HepG2 (cell line): ENCODE measurements around the gene HIVEP2. TPM values are rescaled to one million over a fixed set of nuclear protein-coding genes. Genes with fewer than 3 reads are reported as not detected.

Experiments
- ARNT ChIP-seq: fragments of 450-650 bp; IDR thresholded peaks from 2 replicates; pipeline ENCODE4 v1.6.1; 2017
- ATF5 ChIP-seq: sonication (generic); formaldehyde crosslinking; IDR thresholded peaks from 2 replicates; pipeline ENCODE4 v1.4.0; 2020; ENCODE audit warnings: mild to moderate bottlenecking, low read depth, missing genetic modification reagents
- BCL6 ChIP-seq: IDR thresholded peaks from 2 replicates; pipeline ENCODE4 v1.6.1; 2016; ENCODE audit warnings: missing genetic modification reagents, missing compliant biosample characterization
- CTCF ChIP-seq: sonication (generic); formaldehyde crosslinking; IDR thresholded peaks from 2 replicates; pipeline ENCODE4 v1.5.0; 2020; ENCODE audit warnings: mild to moderate bottlenecking, missing genetic modification reagents, moderate library complexity
- FOXO4 ChIP-seq: sonication (generic); formaldehyde crosslinking; conservative IDR thresholded peaks from 2 replicates; pipeline ENCODE4 v1.8.1; 2023; ENCODE audit warnings: missing genetic modification reagents
- HMGXB3 ChIP-seq: sonication (generic); formaldehyde crosslinking; IDR thresholded peaks from 2 replicates; pipeline ENCODE4 v1.4.0; 2020; ENCODE audit warnings: missing genetic modification reagents, borderline replicate concordance
- HOXA9 ChIP-seq: sonication (generic); formaldehyde crosslinking; IDR thresholded peaks from 2 replicates; pipeline ENCODE4 v1.8.1; 2022; ENCODE audit warnings: missing genetic modification reagents, mild to moderate bottlenecking, moderate library complexity, borderline replicate concordance
- MIER3 ChIP-seq: IDR thresholded peaks from 2 replicates; pipeline ENCODE4 v1.6.1; 2016; ENCODE audit warnings: missing compliant biosample characterization, borderline replicate concordance
- MXD4 ChIP-seq: IDR thresholded peaks from 2 replicates; pipeline ENCODE4 v1.6.1; 2016; ENCODE audit warnings: mild to moderate bottlenecking, missing biosample characterization, missing genetic modification reagents
- NR2F2 ChIP-seq: IDR thresholded peaks from 2 replicates; pipeline ENCODE4 v1.6.1; 2012; ENCODE audit warnings: low read depth, inconsistent platforms, borderline replicate concordance
- PPARG ChIP-seq: conservative IDR thresholded peaks from 2 replicates; pipeline ENCODE4 v1.6.1; 2016; ENCODE audit warnings: missing biosample characterization, missing genetic modification reagents
- RBM22 ChIP-seq: fragments of 200-400 bp; formaldehyde crosslinking; optimal IDR thresholded peaks from 2 replicates; pipeline ENCODE3; 2017; ENCODE audit warnings: mild to moderate bottlenecking, low read length, moderate library complexity
- THAP11 ChIP-seq: IDR thresholded peaks from 2 replicates; pipeline ENCODE4 v1.6.1; 2016; ENCODE audit warnings: missing biosample characterization, missing genetic modification reagents
- TRIM24 ChIP-seq: sonication (generic); formaldehyde crosslinking; IDR thresholded peaks from 2 replicates; pipeline ENCODE4 v1.8.0; 2022; ENCODE audit warnings: mild to moderate bottlenecking, missing genetic modification reagents
- ZBTB20 ChIP-seq: sonication (generic); formaldehyde crosslinking; IDR thresholded peaks from 2 replicates; pipeline ENCODE4 v1.8.1; 2023; ENCODE audit warnings: missing genetic modification reagents, low read depth, mild to moderate bottlenecking, borderline replicate concordance
- ZFP41 ChIP-seq: sonication (generic); formaldehyde crosslinking; IDR thresholded peaks from 2 replicates; pipeline ENCODE4 v1.4.0; 2020; ENCODE audit warnings: mild to moderate bottlenecking, missing genetic modification reagents, borderline replicate concordance
- ZNF18 ChIP-seq: sonication (generic); formaldehyde crosslinking; IDR thresholded peaks from 2 replicates; pipeline ENCODE4 v1.8.0; 2022; ENCODE audit warnings: mild to moderate bottlenecking, missing genetic modification reagents; ENCODE audit not compliant: insufficient replicate concordance
- ZNF251 ChIP-seq: sonication (generic); formaldehyde crosslinking; IDR thresholded peaks from 2 replicates; pipeline ENCODE4 v1.9.0; 2021; ENCODE audit warnings: mild to moderate bottlenecking, missing genetic modification reagents
- ZNF768 ChIP-seq: sonication (generic); formaldehyde crosslinking; IDR thresholded peaks from 2 replicates; pipeline ENCODE4 v1.4.0; 2020; ENCODE audit warnings: missing genetic modification reagents
- polyA plus RNA-seq, 8 experiments: library from polyadenylated mRNA; depleted of rRNA in 3 of 8; stranded (reverse) in 7 of 8; unstranded in 1 of 8; fragments of >200 nt; fragmentation: Illumina TruSeq in 4 of 8; extraction: Trizol in 4 of 8; gene quantifications; 2 replicates each; pipeline versions ENCODE4 v1.2.1 to v1.2.3, GENCODE V29; 2011 to 2016; ENCODE audit warnings: low read depth in 4 of 8, missing spikeins in 1 of 8, mixed read lengths in 1 of 8; ENCODE audit not compliant: insufficient read depth in 1 of 8
- total RNA-seq, 5 experiments: library from RNA; depleted of rRNA; stranded (reverse); fragments of >200 nt; fragmentation: Illumina TruSeq; extraction: Trizol; gene quantifications; 2 replicates each; pipeline ENCODE4 v1.2.3, GENCODE V29; 2016; ENCODE audit warnings: low read depth in 1 of 5

HIVEP2 gene
- total and polyA plus RNA-seq, 2 of the 13 experiments (the other 11 are each of a cell fraction or from before 2014, with no cell fraction given), result 3.4 to 12.9 TPM

GRCh38 chr6:142946181-142946923 lies 1.4 kb upstream of the HIVEP2 start (continued):
- no peak for TF ChIP-seq ATF5 (CRISPR knock-in tag)
- TF ChIP-seq PPARG (CRISPR knock-in tag), result 0 out of 2 replicates have a peak, but pooled peaks have one; percentile 11
- no peak for TF ChIP-seq HMGXB3 (CRISPR knock-in tag)
- TF ChIP-seq FOXO4, result 0 out of 2 replicates have a peak, but pooled peaks have one; percentile 94
- TF ChIP-seq HOXA9 (CRISPR knock-in tag), result 0 out of 2 replicates have a peak, but pooled peaks have one; percentile 10
- no peak for TF ChIP-seq RBM22
- TF ChIP-seq CTCF (CRISPR knock-in tag), result peak; percentile 17
- TF ChIP-seq ARNT, result no peak
- 0 out of 2 replicates have a peak, but pooled peaks have one; percentile 24 for TF ChIP-seq ZBTB20 (CRISPR knock-in tag)
- no peak for TF ChIP-seq ZNF768 (CRISPR knock-in tag)
- TF ChIP-seq MIER3 (CRISPR knock-in tag), result peak; percentile 81
- peak; percentile 42; the same call in 1 of the 2 replicates for TF ChIP-seq THAP11 (CRISPR knock-in tag)
- no peak for TF ChIP-seq ZFP41 (CRISPR knock-in tag)
- TF ChIP-seq MXD4 (CRISPR knock-in tag), result peak; percentile 53; the same call in 1 of the 2 replicates
- TF ChIP-seq NR2F2, result no peak
- TF ChIP-seq ZNF18 (CRISPR knock-in tag), result no peak
- no peak; the same call in 1 of the 2 replicates for TF ChIP-seq BCL6 (CRISPR knock-in tag)
- TF ChIP-seq TRIM24 (CRISPR knock-in tag), result no peak
- no peak for TF ChIP-seq ZNF251
